IPS-NIHi7 (cell line): Measurements from ENCODE around the gene DNHD1.
"Not testable (repeated sequence)": the region's sequence is repeated elsewhere in the genome, so short reads cannot be mapped to it uniquely, and the experiment has no call there.

Experiments
- DNase-seq: peaks from one replicate; pipeline ENCODE4 v3.0.0; 2012; ENCODE audit warnings: mixed read lengths; ENCODE audit errors: extremely low spot score

The DNHD1 gene

DNA sequence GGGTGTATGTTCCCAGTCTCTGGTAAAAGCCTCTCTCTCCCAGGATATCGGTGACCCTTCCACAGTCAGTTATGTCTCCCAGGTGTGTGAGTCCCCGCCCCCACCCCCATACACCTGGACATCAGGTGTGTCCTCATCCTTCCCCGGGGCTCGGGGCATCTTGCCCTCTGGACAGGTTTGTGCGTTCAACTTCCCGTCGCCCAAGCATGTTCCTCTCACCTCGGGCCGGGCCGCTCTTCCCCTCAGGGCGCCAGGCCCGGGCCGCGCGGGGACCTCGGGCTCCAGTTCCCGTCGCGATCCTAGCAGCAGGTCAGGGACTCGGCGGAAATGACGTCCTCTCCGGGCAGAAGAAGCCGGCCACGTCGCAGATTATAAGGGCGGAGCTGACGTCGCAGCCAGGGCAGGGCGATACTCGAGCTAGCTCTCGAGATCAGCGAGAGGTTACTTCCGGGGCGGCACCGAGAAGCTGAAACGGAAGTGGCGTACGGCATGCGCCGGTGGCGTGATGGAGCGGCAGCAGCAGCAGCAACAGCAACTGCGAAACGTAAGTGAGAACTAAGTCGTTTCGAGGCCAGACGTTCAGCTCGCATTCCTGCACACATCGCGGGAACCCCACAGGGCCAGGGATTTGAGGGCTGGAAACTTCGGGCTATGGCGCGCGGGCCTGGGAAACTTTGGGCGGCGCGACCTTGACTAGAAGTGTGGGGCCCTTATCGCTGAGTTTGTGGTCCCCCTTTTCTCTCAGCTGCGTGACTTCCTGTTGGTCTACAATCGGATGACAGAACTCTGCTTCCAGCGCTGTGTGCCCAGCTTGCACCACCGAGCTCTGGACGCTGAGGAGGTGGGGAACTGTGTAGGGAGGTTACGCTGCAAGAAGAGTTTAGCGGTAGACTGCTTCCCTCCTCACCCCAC lies 15.8 kb upstream of the DNHD1 start, which contains the start of the genes ARFIP2 and TIMM10B:
TSS of gene ARFIP2 (minus strand) at position 320 of the 912 bp plus-strand sequence. CDS start 910 bp downstream, outside the sequence.
TSS of gene TIMM10B (plus strand) at position 490 of the 912 bp plus-strand sequence. CDS start at position 506, 16 bp downstream.
- DNase-seq, result peak; percentile 99

GRCh38 chr11:6481924-6482275 lies 15.2 kb upstream of the DNHD1 start:
- DNase-seq, result no peak

DNA sequence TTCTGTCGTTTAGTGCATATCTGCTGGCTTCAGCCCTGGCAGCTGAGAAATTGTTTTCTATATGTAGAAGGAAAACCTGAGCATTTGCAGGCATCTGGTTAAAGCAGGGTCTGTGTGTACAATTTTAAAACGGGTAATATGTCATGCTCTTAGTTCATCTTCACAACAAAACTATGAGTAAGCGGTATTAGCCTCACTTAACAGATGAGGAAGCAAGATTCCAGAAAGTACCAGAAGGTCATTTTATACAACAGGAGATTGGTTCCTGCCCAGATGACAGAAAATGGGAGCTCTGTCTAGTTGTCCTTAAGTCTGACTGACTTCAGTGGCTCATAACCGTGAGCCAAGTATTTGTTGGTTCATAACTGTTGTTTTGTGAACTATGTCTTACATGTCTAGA lies 14.6 kb upstream of the DNHD1 start:
- no peak for DNase-seq

- no peak for DNase-seq
Observed at GRCh38 chr11:6483015-6483414, 14.1 kb upstream of the DNHD1 start.

- DNase-seq, result no peak
Observed at GRCh38 chr11:6485661-6486060, 11.4 kb upstream of the DNHD1 start.

DNA sequence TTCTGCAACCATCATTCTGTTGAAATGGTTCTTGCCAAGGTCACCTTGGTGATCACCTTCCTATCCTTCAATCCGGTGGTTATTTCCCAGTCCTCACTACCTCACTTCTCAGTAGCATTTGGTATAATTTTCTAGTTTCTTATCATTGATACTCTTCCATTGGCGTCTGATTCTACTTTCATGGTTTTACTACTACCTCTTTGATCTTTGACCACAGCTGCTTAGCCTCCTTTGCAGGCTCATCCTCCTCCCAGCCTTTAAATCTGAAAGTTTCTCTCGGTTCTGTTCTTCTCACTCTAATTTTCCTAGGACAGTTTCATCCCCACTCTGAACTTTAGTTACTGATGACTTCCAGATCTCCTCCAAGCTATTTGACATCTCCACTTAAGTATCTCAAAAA lies 10.8 kb upstream of the DNHD1 start:
- no peak for DNase-seq

GRCh38 chr11:6486938-6487337 lies 10.1 kb upstream of the DNHD1 start:
- DNase-seq, result no peak

GRCh38 chr11:6488342-6488741 lies 8.7 kb upstream of the DNHD1 start:
- no peak for DNase-seq

- DNase-seq, result no peak
Observed at GRCh38 chr11:6488821-6489220, 8.3 kb upstream of the DNHD1 start.

DNA sequence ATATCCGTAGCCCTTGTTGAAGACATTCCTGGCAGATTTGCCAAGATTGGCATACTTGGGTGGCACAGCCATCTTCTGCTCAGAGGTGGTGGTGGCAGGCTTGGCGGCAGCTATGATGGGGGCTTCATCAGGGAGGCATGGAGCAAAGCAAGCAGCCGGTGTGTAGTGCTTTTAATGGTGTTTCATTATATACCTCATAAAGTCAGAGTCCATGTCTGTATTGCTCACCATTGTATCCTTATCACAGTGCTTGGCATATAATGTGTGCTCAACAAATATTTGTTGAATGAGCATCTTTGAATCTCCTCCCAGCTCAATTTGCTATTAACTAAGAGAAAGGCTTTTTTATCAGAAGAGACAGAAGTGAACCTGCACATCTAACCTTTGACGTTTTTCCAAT lies 7.8 kb upstream of the DNHD1 start:
- DNase-seq, result no peak

- DNase-seq, result no peak
Observed at GRCh38 chr11:6498121-6498520, 1.0 kb downstream of the DNHD1 start.

DNA sequence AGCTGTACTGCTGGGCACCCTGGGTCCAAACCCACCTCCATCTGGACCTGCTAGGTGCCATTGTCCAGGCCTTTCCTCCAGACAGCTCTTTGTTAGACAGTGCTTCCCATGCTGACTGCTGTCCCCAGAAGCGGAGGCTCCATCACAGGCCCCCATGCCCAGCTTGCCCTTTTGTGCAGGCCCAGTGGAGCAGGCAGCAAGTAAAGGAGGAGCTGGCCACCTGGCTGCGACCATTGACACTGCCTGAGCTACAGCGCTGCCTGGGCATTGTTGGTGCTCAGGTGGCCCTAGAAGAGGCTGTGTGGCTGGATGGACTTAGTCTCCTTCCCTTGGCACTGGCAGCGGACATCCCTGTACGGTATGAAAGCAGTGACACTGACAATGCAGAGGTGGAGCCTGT lies 1.5 kb downstream of the DNHD1 start:
- DNase-seq, result no peak

DNA sequence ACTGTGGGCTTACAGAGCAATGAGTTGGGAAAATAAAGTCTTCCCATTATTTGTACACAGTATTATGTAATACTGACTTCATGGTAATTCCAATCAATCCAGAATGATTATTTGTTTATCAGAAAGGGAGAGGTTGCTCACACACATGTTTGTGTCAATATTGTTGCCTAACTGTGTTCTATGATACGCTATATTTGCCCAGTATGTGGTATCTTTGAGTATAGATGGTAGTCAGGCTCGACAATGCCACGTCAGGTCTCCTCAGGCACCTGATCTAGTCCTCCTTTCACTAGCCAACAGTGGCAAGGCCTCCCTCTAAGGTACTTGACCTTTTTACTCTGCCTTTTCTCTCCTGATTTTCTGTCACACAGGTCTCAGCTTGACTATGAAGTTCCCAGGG lies 5.3 kb downstream of the DNHD1 start:
- DNase-seq, result no peak

- DNase-seq, result no peak
Observed at GRCh38 chr11:6504166-6504565, 7.1 kb downstream of the DNHD1 start.

DNA sequence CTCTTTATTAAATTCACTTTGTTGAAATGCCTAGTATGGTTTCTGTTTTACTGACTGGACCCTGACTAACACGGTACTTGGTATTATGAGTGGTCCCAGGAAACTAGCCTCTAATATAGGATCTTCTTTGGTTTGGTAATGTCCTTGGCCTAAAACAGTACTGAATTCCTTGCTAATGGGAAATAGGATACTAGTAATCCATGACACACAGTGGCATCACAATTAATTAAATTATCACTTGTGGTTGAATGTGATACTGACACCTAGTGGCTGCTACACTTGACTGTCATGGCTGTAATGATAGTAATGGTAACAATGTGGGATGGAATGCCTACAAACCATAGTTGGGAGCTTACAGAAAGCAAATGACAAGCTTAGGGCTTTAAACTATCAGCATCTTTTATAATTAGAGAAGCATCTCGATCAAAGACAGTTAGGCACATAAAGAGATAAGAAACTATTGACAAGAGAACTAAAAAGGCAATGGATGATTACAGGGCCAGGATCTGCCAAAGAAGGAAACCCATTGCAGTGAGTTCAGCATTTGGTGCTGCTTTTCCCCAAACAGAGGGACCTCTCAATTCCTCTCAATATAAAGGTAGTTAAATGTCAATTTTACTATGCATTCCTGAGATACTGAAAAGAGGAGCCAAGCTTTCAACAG lies 8.6 kb downstream of the DNHD1 start:
- peak; percentile 59 for DNase-seq

DNA sequence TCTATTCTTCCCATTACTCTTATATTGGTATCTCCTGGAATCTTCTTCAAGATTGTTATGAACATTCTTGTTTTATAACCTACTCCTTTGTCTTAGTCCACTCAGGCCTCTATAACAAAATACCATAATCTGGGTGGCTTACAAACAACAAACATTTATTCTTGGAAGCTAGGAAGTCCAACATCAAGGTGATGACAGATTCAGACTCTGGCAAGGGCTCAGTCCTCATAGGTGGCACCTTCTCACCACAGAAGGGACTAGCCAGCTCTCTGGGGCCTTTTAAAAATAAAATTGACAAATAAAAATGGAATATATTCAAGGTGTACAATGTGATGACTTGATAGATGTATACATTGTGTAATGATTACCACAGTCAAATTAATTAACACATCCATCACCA lies 19.8 kb downstream of the DNHD1 start:
- no peak for DNase-seq

GRCh38 chr11:6520265-6520664 lies 23.2 kb downstream of the DNHD1 start:
- no peak for DNase-seq

DNA sequence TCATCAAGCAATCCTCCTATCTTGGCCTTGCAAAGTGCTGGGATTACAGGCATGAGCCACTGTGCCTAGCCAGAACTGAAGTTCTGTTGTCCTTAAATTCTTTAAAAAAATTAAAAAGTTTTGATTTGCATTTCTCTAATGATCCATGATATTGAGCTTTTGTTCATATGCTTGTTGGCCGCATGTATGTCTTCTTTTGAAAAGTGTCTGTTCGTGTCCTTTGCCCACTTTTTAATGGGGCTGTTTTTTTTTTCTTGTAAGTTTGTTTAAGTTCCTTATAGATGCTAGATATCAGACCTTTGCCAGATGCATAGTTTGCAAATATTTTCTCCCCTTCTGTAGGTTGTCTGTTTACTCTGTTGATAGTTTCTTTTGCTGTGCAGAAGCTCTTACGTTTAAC lies 24.9 kb downstream of the DNHD1 start:
- not testable (repeated sequence) for DNase-seq

- no peak for DNase-seq
Observed at GRCh38 chr11:6523253-6523652, 26.2 kb downstream of the DNHD1 start.

DNA sequence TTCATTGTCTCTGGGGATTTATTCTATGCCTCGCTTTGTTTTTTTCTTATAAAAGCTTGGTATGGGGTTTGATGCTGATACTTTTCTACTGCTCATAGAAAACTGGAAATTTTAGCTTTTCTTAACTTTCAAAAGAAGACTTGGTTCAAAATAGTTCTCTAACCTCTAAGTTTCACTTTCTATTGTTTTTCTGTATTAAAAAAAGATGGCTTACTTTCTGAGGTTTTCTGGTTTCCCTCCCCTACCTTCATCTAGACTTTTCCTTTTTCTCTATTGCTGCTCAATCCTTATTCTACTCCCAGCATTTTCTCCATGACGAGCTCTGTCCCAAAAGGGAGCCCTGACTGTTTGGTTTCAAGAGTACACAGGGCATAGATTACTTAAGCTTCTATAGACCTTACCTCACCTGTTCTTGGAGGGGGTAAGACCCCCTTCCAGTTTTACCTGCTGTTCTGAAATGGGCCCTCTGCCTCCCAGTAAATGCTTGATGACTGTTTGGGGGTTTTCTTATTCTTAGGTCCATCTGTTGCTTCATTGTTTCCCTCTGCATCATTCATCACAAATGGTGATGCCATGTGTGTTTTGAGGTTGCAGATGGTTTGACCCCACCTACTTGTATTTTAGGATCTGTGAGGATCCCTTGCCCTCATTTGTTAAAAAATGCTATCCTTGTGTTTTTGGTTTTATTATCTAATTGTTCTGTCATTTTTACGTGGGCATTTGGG lies 29.5 kb downstream of the DNHD1 start:
- DNase-seq, result no peak

GRCh38 chr11:6529266-6529665 lies 32.2 kb downstream of the DNHD1 start:
- no peak for DNase-seq

GRCh38 chr11:6530848-6531247 lies 33.8 kb downstream of the DNHD1 start:
- no peak for DNase-seq
